ENCODE data around the gene EYS. TPM values are rescaled to one million over a fixed set of nuclear protein-coding genes. Genes with fewer than 3 reads are reported as not detected.

The EYS gene
- total and polyA plus RNA-seq, 2 of the 8 experiments (the other 6 are each of a cell fraction or from before 2014, with no cell fraction given), result 0.05 to 0.13 TPM

DNA sequence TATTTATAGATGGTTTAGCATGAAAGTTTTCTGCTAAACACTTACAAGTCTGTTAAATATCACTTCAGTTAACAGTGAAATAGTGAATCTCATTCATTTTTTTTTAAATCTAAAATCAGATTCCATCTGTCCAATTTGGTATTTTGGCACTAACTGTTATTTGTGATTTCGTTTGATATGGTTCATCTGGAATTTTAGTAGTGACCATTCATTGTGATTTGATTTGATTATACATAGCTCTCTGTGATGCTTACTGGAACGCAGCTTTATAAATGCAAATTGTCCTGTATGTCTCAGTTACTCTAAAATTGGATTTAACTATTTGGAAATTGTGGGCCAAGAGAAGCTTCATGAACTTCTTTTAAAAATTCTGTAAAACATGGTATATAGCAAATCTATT lies 571.5 kb downstream of the EYS start:
- TF ChIP-seq POLR2AphosphoS5 (IDR thresholded peaks at IDR 0.05; ENCODE audit: low read depth, low read length), result no peak
- no peak for TF ChIP-seq TBP (IDR thresholded peaks at IDR 0.05; ENCODE audit: low read depth, low read length)
- no peak for TF ChIP-seq HDAC2 (IDR thresholded peaks at IDR 0.05; ENCODE audit: borderline replicate concordance in 1 of 2, low read depth in 2 of 2, low read length in 2 of 2)
- TF ChIP-seq SRF (IDR thresholded peaks at IDR 0.05; ENCODE audit: low read depth, low read length), result no peak
- no peak for TF ChIP-seq ASH2L (IDR thresholded peaks at IDR 0.05; ENCODE audit: low read length)
- TF ChIP-seq EZH2 (IDR thresholded peaks at IDR 0.05; ENCODE audit: low read depth, low read length, severe bottlenecking), result no peak
- TF ChIP-seq, protein P1, sequence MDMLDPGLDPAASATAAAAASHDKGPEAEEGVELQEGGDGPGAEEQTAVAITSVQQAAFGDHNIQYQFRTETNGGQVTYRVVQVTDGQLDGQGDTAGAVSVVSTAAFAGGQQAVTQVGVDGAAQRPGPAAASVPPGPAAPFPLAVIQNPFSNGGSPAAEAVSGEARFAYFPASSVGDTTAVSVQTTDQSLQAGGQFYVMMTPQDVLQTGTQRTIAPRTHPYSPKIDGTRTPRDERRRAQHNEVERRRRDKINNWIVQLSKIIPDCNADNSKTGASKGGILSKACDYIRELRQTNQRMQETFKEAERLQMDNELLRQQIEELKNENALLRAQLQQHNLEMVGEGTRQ (IDR thresholded peaks at IDR 0.05; ENCODE audit: low read length), result no peak
- no peak for TF ChIP-seq POU5F1 (IDR thresholded peaks at IDR 0.05; ENCODE audit: low read depth, low read length)
- no peaks in the 10 kb centered on the region for H3K79me2 ChIP-seq (ENCODE audit: control insufficient read depth in 1 of 2, insufficient read depth in 2 of 2, low read length in 2 of 2)
- no peaks in the 10 kb centered on the region for H3K9me3 ChIP-seq (ENCODE audit: insufficient read depth in 2 of 2, low read depth in 1 of 2, low read length in 1 of 2)
- no peak overlapping the region for H3K4me2 ChIP-seq (ENCODE audit: insufficient read depth in 1 of 2, low read depth in 2 of 2, low read length in 2 of 2)
- no peak for DNase-seq (ENCODE audit: low read depth in 1 of 2, low spot score in 2 of 2)
- no peak overlapping the region for H4K5ac ChIP-seq (ENCODE audit: insufficient read length, low read depth, low read length)
- no peak overlapping the region for H3K27ac ChIP-seq (ENCODE audit: low read depth, low read length)
- no peak overlapping the region for H2AK5ac ChIP-seq (ENCODE audit: low read depth, low read length)
- POLR2A ChIA-PET (ENCODE audit: partially characterized antibody), result no interaction called here
- no peak overlapping the region for H4K8ac ChIP-seq (ENCODE audit: extremely low read depth, insufficient read depth, low read length)
- H2BK120ac ChIP-seq (replicated peaks; ENCODE audit: low read depth, low read length), result no peak overlapping the region
- H3K79me1 ChIP-seq (ENCODE audit: low read depth, low read length), result no peaks in the 10 kb centered on the region
- no peaks in the 10 kb centered on the region for H3K27me3 ChIP-seq (replicated peaks in 1 of 4; ENCODE audit: control insufficient read depth in 3 of 4, extremely low read depth in 1 of 4, insufficient read depth in 3 of 4, low read length in 3 of 4)
- FAIRE-seq, result no peak
- H3K23ac ChIP-seq (ENCODE audit: insufficient read length), result no peak overlapping the region
- no peak overlapping the region for H2BK5ac ChIP-seq (ENCODE audit: low read depth, low read length)
- no peak overlapping the region for H3K18ac ChIP-seq (ENCODE audit: extremely low read depth, low read length)
- no peaks in the 10 kb centered on the region for H4K20me1 ChIP-seq (replicated peaks in 1 of 2; ENCODE audit: control insufficient read depth in 1 of 2, insufficient read depth in 2 of 2, low read length in 2 of 2)
- no peak overlapping the region for H3K9ac ChIP-seq (replicated peaks in 1 of 4; ENCODE audit: extremely low read depth in 1 of 4, low read depth in 3 of 4, low read length in 3 of 4)
- no peak overlapping the region for H2AFZ ChIP-seq (ENCODE audit: low read length)
- no peak overlapping the region for H3K4ac ChIP-seq (replicated peaks; ENCODE audit: insufficient read length, low read depth, low read length)
- 87% methylated on average over 2 of the region's 2 CpGs; no CpG with 5 or more reads in 1 of the 2 experiments for WGBS, 2 experiments (ENCODE audit: extremely low coverage in 1 of 2, insufficient coverage in 1 of 2, insufficient read length in 1 of 2, insufficient replicate concordance in 2 of 2, low coverage in 1 of 2, low lambda C conversion rate in 2 of 2, missing lambda C conversion rate in 1 of 2)
- no peak overlapping the region for H2BK20ac ChIP-seq (ENCODE audit: low read length)
- no peaks in the 10 kb centered on the region for H3K4me1 ChIP-seq (replicated peaks in 1 of 4; ENCODE audit: control insufficient read depth in 3 of 4, insufficient read depth in 4 of 4, low read length in 3 of 4)
- H2BK15ac ChIP-seq (ENCODE audit: low read length), result no peak overlapping the region
- CTCF ChIA-PET (ENCODE audit: partially characterized antibody), result no interaction called here
- H3K23me2 ChIP-seq (ENCODE audit: low read depth, low read length), result no peaks in the 10 kb centered on the region
- no peak overlapping the region for H3K14ac ChIP-seq (ENCODE audit: insufficient read length)
- H3K4me3 ChIP-seq (ENCODE audit: extremely low read depth in 1 of 4, insufficient read depth in 2 of 4, low read depth in 3 of 4, low read length in 4 of 4), result no peak overlapping the region
- H3K56ac ChIP-seq (replicated peaks; ENCODE audit: insufficient read length, low read depth, low read length), result no peak overlapping the region
- no peak overlapping the region for H2BK12ac ChIP-seq (ENCODE audit: low read depth, low read length)
- no peaks in the 10 kb centered on the region for H3K36me3 ChIP-seq (ENCODE audit: control insufficient read depth in 2 of 4, insufficient read depth in 4 of 4, low read length in 3 of 4)
- H4K91ac ChIP-seq (replicated peaks; ENCODE audit: insufficient read length, low read length), result no peak overlapping the region

All from H1 (cell line).